ENCODE measurements around the gene PHYHIPL. TPM values are rescaled to one million over a fixed set of nuclear protein-coding genes. Genes with fewer than 3 reads are reported as not detected.

The PHYHIPL gene
- total RNA-seq, 1 experiment from 2014 or later: not detected

DNA sequence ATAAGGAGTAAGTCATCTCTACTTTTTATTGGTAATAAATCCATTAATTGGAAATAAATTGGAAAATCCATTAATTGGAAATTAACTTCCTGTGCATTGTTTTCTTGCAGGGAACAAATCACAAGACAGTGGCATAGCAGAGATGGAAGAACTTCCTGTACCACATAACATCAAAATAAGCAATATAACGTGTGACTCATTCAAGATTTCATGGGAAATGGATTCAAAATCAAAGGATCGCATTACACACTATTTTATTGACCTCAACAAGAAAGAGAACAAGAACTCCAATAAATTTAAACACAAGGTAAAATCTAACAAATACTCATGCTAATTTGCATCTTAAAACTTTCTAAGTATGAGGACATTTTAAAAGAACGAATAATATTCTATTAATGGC is 57.8 kb downstream of the PHYHIPL start:
- Histone ChIP-seq H3K9ac (ENCODE audit: low read length) (no peak overlapping the region), H3K36me3 (ENCODE audit: low read depth, low read length) (no peaks in the 10 kb centered on the region), H3F3A (ENCODE audit: low read length, unreplicated experiment) (no peaks in the 10 kb centered on the region), H3K27ac (ENCODE audit: low read length) (no peak overlapping the region), H3K4me3 (ENCODE audit: low read length) (no peak overlapping the region), H3K9me2 (replicated peaks; ENCODE audit: low read length) (no peaks in the 10 kb centered on the region), H3K27me3 (ENCODE audit: low read length) (peaks cover 27% of the 10 kb centered on the region), H2AFZ (ENCODE audit: low read length) (no peak overlapping the region), H4K20me1 (ENCODE audit: low read length) (no peaks in the 10 kb centered on the region), H3K4me2 (ENCODE audit: low read length) (no peak overlapping the region), H3K79me2 (ENCODE audit: low read length) (no peaks in the 10 kb centered on the region), H3K9me3 (ENCODE audit: low read length) (no peaks in the 10 kb centered on the region), H3K4me1 (ENCODE audit: insufficient read depth, low read length) (peaks cover 11% of the 10 kb centered on the region)
- TF ChIP-seq EZH2 (IDR thresholded peaks at IDR 0.05; ENCODE audit: low read length, unreplicated experiment) (no peak), EZH2phosphoT487 (IDR thresholded peaks at IDR 0.05; ENCODE audit: borderline replicate concordance, low read length) (no peak)
- TF ChIP-seq, protein P1, sequence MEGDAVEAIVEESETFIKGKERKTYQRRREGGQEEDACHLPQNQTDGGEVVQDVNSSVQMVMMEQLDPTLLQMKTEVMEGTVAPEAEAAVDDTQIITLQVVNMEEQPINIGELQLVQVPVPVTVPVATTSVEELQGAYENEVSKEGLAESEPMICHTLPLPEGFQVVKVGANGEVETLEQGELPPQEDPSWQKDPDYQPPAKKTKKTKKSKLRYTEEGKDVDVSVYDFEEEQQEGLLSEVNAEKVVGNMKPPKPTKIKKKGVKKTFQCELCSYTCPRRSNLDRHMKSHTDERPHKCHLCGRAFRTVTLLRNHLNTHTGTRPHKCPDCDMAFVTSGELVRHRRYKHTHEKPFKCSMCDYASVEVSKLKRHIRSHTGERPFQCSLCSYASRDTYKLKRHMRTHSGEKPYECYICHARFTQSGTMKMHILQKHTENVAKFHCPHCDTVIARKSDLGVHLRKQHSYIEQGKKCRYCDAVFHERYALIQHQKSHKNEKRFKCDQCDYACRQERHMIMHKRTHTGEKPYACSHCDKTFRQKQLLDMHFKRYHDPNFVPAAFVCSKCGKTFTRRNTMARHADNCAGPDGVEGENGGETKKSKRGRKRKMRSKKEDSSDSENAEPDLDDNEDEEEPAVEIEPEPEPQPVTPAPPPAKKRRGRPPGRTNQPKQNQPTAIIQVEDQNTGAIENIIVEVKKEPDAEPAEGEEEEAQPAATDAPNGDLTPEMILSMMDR (conservative IDR thresholded peaks at IDR 0.05; ENCODE audit: low read depth, low read length): no peak
- DNase-seq (peak; percentile 60), ATAC-seq (peak; percentile 53)
- CTCF ChIA-PET: no interaction called here
- no TSS peak for BruUV-seq (replicated peaks)
- POLR2A ChIA-PET (ENCODE audit: unreplicated experiment): no interaction called here
- intact Hi-C loops (cut with micrococcal nuclease): loop anchor here (2.0 kb wide), 3 partner anchors 281 to 819 kb away; no protein-coding TSS in a partner anchor

DNA sequence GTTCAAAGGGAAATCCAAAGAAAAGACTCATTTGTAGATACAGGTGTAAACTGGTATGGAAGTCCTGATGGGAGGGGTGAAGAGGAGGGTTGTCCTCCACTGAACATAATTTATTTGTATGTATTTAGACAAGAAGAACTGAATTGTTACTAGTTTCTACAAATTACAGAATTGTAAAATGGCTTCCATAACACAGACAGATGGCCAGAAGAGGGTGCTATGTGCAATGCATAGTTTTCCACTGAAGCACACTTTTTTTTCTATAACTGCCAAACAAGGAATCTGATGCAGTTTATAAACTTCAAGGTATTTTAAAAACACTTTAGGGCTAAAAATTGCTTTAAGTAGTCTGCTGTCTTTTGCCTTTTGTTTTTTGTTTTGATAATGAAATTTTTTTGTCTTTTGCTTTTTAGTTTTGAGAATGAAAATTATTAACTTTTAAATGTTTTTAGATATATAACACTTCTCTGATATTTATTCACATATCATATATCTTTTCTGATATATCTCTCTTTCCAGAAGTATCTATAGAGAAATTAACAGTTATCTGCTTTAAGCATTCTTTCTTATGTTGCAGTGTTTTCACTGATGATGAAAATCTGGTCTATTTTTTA is 58.5 kb downstream of the PHYHIPL start:
- H3K9me3 ChIP-seq (ENCODE audit: low read length): no peaks in the 10 kb centered on the region
- no peaks in the 10 kb centered on the region for H3K79me2 ChIP-seq (ENCODE audit: low read length)
- intact Hi-C loops (cut with micrococcal nuclease): loop anchor here (2.0 kb wide), 3 partner anchors 282 to 820 kb away; no protein-coding TSS in a partner anchor
- no peak overlapping the region for H3K27ac ChIP-seq (ENCODE audit: low read length)
- no peak overlapping the region for H3K9ac ChIP-seq (ENCODE audit: low read length)
- ATAC-seq (peak; percentile 64), DNase-seq (peak; percentile 78)
- H2AFZ ChIP-seq (ENCODE audit: low read length): peak overlapping the region; percentile 6; the same call in 1 of the 2 replicates
- ChIA-PET CTCF (no interaction called here), POLR2A (ENCODE audit: unreplicated experiment) (no interaction called here)
- TF ChIP-seq EZH2phosphoT487 (IDR thresholded peaks at IDR 0.05; ENCODE audit: borderline replicate concordance, low read length) (no peak), EZH2 (IDR thresholded peaks at IDR 0.05; ENCODE audit: low read length, unreplicated experiment) (no peak)
- TF ChIP-seq, protein P1 (conservative IDR thresholded peaks at IDR 0.05; ENCODE audit: low read depth, low read length): peak; percentile 97
- peaks cover 21% of the 10 kb centered on the region for H3K27me3 ChIP-seq (ENCODE audit: low read length)
- no peak overlapping the region for H3K4me3 ChIP-seq (ENCODE audit: low read length)
- H3K4me2 ChIP-seq (ENCODE audit: low read length): no peak overlapping the region
- no peaks in the 10 kb centered on the region for H3K9me2 ChIP-seq (replicated peaks; ENCODE audit: low read length)
- no peaks in the 10 kb centered on the region for H3K36me3 ChIP-seq (ENCODE audit: low read depth, low read length)
- no TSS peak for BruUV-seq (replicated peaks)
- H3K4me1 ChIP-seq (ENCODE audit: insufficient read depth, low read length): peaks cover 11% of the 10 kb centered on the region
- no peaks in the 10 kb centered on the region for H3F3A ChIP-seq (ENCODE audit: low read length, unreplicated experiment)
- H4K20me1 ChIP-seq (ENCODE audit: low read length): no peaks in the 10 kb centered on the region

DNA sequence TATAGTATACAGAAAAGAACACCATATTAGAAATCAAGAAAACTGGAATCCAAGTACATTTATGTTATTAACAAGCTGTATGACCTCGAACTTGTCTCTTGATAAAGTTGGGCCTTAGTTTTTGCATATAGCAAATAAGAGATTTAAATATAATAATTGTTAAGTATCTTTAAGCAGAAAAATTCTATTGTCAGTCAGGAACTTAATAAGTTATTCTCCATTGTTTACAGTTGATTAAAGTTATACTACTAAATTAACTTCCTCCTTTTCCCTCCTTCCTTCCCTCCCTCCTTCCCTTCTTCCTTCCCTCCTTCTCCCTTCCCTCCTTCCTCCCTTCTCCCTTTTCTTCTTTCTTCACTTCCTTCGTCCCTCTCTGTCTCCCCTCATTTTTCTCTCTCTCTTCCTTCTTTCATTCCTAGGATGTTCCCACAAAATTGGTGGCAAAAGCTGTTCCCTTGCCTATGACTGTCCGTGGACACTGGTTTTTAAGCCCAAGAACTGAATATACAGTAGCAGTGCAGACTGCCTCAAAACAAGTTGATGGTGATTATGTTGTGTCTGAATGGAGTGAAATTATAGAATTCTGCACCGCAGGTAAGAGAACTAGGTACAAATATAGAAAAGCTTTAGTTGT is 59.7 kb downstream of the PHYHIPL start:
- Histone ChIP-seq H3K79me2 (ENCODE audit: low read length) (no peaks in the 10 kb centered on the region), H3F3A (ENCODE audit: low read length, unreplicated experiment) (no peaks in the 10 kb centered on the region), H3K27ac (ENCODE audit: low read length) (no peak overlapping the region), H3K36me3 (ENCODE audit: low read depth, low read length) (no peaks in the 10 kb centered on the region), H3K9ac (ENCODE audit: low read length) (no peak overlapping the region), H4K20me1 (ENCODE audit: low read length) (no peaks in the 10 kb centered on the region), H3K4me1 (ENCODE audit: insufficient read depth, low read length) (peaks cover 11% of the 10 kb centered on the region), H2AFZ (ENCODE audit: low read length) (no peak overlapping the region), H3K9me2 (replicated peaks; ENCODE audit: low read length) (no peaks in the 10 kb centered on the region), H3K4me2 (ENCODE audit: low read length) (no peak overlapping the region), H3K4me3 (ENCODE audit: low read length) (no peak overlapping the region), H3K27me3 (ENCODE audit: low read length) (peaks cover 16% of the 10 kb centered on the region), H3K9me3 (ENCODE audit: low read length) (no peaks in the 10 kb centered on the region)
- CTCF ChIA-PET: no interaction called here
- intact Hi-C loops (cut with micrococcal nuclease): no loop called here
- POLR2A ChIA-PET (ENCODE audit: unreplicated experiment): no interaction called here
- TF ChIP-seq EZH2 (IDR thresholded peaks at IDR 0.05; ENCODE audit: low read length, unreplicated experiment) (no peak), EZH2phosphoT487 (IDR thresholded peaks at IDR 0.05; ENCODE audit: borderline replicate concordance, low read length) (no peak)
- TF ChIP-seq, protein P1 (conservative IDR thresholded peaks at IDR 0.05; ENCODE audit: low read depth, low read length): no peak
- ATAC-seq (no peak), DNase-seq (no peak)
- no TSS peak for BruUV-seq (replicated peaks)

Measured in PC-3 (cell line).